Nephron (organoid): ENCODE measurements around the gene CFAP65.
A peak's percentile ranks its signal among the peaks of the same experiment; 100 is the strongest.

ENCODE experiments used
- H3K27ac Mint-ChIP-seq, 3 experiments: 2 replicates each; pipeline ENCODE4 v1.8.0; 2020; ENCODE audit warnings: mixed read lengths in 3 of 3, mild to moderate bottlenecking in 2 of 3, moderate library complexity in 1 of 3
- H3K27me3 Mint-ChIP-seq: 2 replicates; pipeline ENCODE4 v1.8.0; 2021; ENCODE audit warnings: low read depth, mild to moderate bottlenecking, moderate library complexity, mixed read lengths
- H3K36me3 Mint-ChIP-seq: 2 replicates; pipeline ENCODE4 v1.8.0; 2020; ENCODE audit warnings: low read depth, mixed read lengths
- H3K4me1 Mint-ChIP-seq: 2 replicates; pipeline ENCODE4 v1.8.0; 2020; ENCODE audit warnings: mixed read lengths
- H3K4me3 Mint-ChIP-seq, 3 experiments: 2 replicates each; pipeline ENCODE4 v1.8.0; 2020; ENCODE audit warnings: mild to moderate bottlenecking in 3 of 3, mixed read lengths in 3 of 3, moderate library complexity in 2 of 3
- H3K9me3 Mint-ChIP-seq: 2 replicates; pipeline ENCODE4 v1.8.0; 2020; ENCODE audit warnings: mixed read lengths
- CTCF ChIP-seq, 3 experiments: fragments of 200-600 bp; sonication (generic); IDR thresholded peaks; one replicate each; pipeline ENCODE4 v1.5.0; 2021; ENCODE audit warnings: antibody characterized with exemption in 3 of 3; ENCODE audit not compliant: unreplicated experiment in 3 of 3

Gene CFAP65

GRCh38 chr2:219086196-219086595 is 44.9 kb upstream of the CFAP65 start:
- no peak for TF ChIP-seq CTCF (IDR thresholded peaks at IDR 0.05; ENCODE audit: unreplicated experiment in 3 of 3)
- H3K9me3 Mint-ChIP-seq: no peaks in the 10 kb centered on the region
- no peak overlapping the region for H3K4me3 Mint-ChIP-seq
- H3K27ac Mint-ChIP-seq: peak overlapping the region in 1 of 3 experiments; percentile 33
- no peaks in the 10 kb centered on the region for H3K27me3 Mint-ChIP-seq
- peaks cover 4% of the 10 kb centered on the region for H3K36me3 Mint-ChIP-seq
- peaks cover 15% of the 10 kb centered on the region for H3K4me1 Mint-ChIP-seq

DNA sequence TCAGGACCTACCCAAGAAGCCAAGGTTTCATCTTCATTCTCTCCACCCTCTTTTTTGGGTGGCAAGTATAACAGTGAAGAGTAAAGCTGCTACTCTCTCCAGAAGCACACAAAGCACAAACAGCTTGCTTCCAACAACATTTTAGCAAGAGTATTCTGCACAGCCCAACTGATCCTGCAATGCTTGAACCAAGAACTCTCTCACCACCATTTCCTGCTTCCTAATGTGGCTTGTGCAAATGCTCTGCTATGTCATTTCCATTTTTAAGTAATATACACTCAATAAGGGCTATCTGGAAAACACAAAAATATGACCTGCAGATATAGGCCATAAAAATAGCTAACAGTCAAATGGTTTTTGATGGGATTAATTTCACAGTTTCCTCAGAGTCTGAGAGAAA is 43.5 kb upstream of the CFAP65 start:
- Mint-ChIP-seq H3K4me1 (peaks cover 15% of the 10 kb centered on the region), H3K4me3 (no peak overlapping the region), H3K9me3 (no peaks in the 10 kb centered on the region), H3K27me3 (no peaks in the 10 kb centered on the region), H3K36me3 (peaks cover 4% of the 10 kb centered on the region), H3K27ac (no peak overlapping the region)
- TF ChIP-seq CTCF (IDR thresholded peaks at IDR 0.05; ENCODE audit: unreplicated experiment in 3 of 3): no peak

DNA sequence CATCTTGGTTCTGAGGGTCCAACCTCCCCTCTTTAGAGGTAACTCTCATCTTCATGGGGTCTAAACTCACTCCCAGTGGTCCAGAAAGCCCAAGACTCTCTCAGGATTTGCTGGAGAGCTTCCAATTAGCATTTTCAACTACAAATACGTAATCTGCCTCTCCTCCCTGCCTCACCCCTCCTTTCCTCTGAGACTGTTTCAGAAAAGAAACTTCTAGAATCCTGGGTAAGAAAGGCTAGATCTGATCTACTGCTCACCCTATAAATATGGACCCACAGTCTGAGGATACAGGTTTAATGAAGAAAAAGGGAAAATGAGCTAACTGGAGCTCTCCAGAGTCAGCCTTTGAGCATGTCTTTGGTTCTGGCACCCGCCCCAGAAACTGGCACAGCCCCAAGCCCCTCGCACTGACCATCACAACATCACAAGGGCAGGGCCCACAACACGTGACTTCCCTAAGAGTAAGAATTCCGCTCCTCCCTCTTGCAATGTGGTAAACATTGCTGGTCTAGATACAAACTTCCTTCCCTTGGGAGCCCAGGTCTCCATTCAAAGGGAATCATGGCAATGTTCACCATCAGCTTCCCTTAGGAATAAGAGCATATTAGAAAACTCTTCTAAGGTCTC is 41.1 kb upstream of the CFAP65 start:
- H3K4me3 Mint-ChIP-seq: no peak overlapping the region
- H3K27ac Mint-ChIP-seq: no peak overlapping the region
- no peak for TF ChIP-seq CTCF (IDR thresholded peaks at IDR 0.05; ENCODE audit: unreplicated experiment in 3 of 3)
- no peaks in the 10 kb centered on the region for H3K9me3 Mint-ChIP-seq
- H3K27me3 Mint-ChIP-seq: no peaks in the 10 kb centered on the region
- H3K36me3 Mint-ChIP-seq: no peaks in the 10 kb centered on the region
- peaks cover 12% of the 10 kb centered on the region for H3K4me1 Mint-ChIP-seq

DNA sequence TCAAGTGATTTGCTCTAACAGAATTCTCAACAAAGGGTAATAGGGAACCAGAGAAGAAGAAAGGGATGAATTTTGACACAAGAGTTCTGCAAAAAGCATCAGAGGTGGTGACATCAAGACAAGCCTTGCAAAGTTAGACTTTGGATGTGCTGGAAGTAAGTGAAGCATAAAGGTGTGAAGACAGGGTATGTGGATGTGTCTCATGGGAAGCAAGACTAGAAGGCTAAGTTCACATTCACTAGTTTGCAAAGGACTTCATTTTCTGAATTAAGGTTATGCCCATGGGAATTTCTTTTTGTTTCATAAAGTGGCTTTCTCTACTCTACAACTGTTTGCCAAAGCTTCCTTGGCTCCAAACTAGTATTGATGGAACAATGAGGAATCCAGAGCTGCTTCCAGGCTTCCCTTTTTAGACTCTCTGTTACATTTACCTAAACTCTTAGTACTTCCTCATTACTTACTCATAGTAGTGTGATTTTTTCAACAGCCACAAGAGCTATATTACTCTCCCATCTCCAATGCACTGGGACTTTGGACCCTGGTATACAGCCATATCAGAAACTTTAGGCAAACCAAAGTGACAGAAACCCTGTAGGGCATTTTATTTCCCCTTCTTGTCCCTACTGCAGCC is 40.5 kb upstream of the CFAP65 start:
- Mint-ChIP-seq H3K27me3 (no peaks in the 10 kb centered on the region), H3K4me1 (peaks cover 6% of the 10 kb centered on the region), H3K9me3 (no peaks in the 10 kb centered on the region), H3K36me3 (peaks cover 5% of the 10 kb centered on the region), H3K27ac (no peak overlapping the region), H3K4me3 (no peak overlapping the region)
- no peak for TF ChIP-seq CTCF (IDR thresholded peaks at IDR 0.05; ENCODE audit: unreplicated experiment in 3 of 3)

GRCh38 chr2:219081096-219081495 is 39.8 kb upstream of the CFAP65 start:
- H3K4me1 Mint-ChIP-seq: no peaks in the 10 kb centered on the region
- no peaks in the 10 kb centered on the region for H3K9me3 Mint-ChIP-seq
- no peaks in the 10 kb centered on the region for H3K27me3 Mint-ChIP-seq
- H3K36me3 Mint-ChIP-seq: peaks cover 7% of the 10 kb centered on the region
- H3K4me3 Mint-ChIP-seq: no peak overlapping the region
- TF ChIP-seq CTCF (IDR thresholded peaks at IDR 0.05; ENCODE audit: unreplicated experiment in 3 of 3): no peak
- no peak overlapping the region for H3K27ac Mint-ChIP-seq

DNA sequence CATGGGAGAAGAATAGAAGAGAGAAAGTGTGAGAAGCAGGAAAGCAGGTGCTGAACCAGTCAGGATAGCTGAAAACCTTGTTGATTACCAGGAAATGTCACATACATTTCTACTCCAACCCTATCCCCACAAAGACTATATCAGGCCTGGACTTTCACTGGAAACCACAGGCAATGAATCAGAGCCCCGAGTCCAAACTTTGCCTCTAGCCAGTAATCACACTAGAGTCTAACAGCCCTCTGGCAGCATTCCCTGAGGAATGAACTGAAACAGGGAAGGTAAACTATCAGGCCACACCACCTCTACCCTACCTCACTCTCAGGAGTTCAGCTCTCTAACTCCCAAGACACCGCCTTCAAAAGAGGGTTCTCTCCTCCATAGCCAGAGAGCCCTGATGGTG is 38.1 kb upstream of the CFAP65 start:
- Mint-ChIP-seq H3K36me3 (peaks cover 17% of the 10 kb centered on the region), H3K27me3 (no peaks in the 10 kb centered on the region), H3K4me1 (no peaks in the 10 kb centered on the region), H3K27ac (no peak overlapping the region), H3K9me3 (no peaks in the 10 kb centered on the region), H3K4me3 (no peak overlapping the region)
- TF ChIP-seq CTCF (IDR thresholded peaks at IDR 0.05; ENCODE audit: unreplicated experiment in 3 of 3): no peak
